ENCODE data around the gene BEGAIN.

GRCh38 chr14:100583245-100583644, 4.0 kb downstream of the BEGAIN start:
- TF ChIP-seq, protein P1, sequence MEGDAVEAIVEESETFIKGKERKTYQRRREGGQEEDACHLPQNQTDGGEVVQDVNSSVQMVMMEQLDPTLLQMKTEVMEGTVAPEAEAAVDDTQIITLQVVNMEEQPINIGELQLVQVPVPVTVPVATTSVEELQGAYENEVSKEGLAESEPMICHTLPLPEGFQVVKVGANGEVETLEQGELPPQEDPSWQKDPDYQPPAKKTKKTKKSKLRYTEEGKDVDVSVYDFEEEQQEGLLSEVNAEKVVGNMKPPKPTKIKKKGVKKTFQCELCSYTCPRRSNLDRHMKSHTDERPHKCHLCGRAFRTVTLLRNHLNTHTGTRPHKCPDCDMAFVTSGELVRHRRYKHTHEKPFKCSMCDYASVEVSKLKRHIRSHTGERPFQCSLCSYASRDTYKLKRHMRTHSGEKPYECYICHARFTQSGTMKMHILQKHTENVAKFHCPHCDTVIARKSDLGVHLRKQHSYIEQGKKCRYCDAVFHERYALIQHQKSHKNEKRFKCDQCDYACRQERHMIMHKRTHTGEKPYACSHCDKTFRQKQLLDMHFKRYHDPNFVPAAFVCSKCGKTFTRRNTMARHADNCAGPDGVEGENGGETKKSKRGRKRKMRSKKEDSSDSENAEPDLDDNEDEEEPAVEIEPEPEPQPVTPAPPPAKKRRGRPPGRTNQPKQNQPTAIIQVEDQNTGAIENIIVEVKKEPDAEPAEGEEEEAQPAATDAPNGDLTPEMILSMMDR (IDR thresholded peaks at IDR 0.05): no peak
- TF ChIP-seq POLR2A (IDR thresholded peaks at IDR 0.05) (no peak), POLR2AphosphoS5 (IDR thresholded peaks at IDR 0.05) (no peak)

Data from breast epithelium (tissue), 3 donors.